Breast epithelium (tissue), 3 donors: ENCODE measurements around the gene KBTBD7.

ENCODE experiments used
- POLR2AphosphoS5 ChIP-seq, 3 donors: sonication (generic); formaldehyde crosslinking; IDR thresholded peaks; one replicate each; pipeline ENCODE4 v1.6.1; 2017; ENCODE audit warnings: antibody characterized with exemption in 3 of 3
- TF ChIP-seq, protein P1 (sequence below), 3 donors: fragments of 450-650 bp; IDR thresholded peaks; one replicate each; pipeline ENCODE4 v1.5.1; 2016 to 2017; ENCODE audit warnings: antibody characterized with exemption in 3 of 3, mild to moderate bottlenecking in 3 of 3, moderate library complexity in 3 of 3

DNA sequence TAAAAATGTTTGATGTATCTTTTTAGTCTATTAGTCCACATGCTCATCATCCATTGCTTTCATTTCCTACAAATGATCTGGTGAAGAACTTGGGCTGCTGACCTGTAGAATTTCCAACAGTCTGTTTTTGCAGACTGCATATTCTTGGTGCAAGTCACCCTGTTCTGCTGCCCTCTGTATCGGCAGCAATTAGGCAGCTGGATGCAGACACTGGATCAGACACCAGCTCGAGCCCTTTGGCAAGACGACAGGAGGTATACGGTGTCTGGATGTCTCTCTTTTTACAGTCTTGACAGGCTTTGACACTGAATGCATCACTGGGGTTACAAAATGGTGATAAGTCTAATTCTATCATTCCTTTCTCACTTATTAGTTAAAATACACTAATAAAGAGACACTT is 47.3 kb upstream of the KBTBD7 start:
- no peak for TF ChIP-seq POLR2AphosphoS5 (IDR thresholded peaks at IDR 0.05)
- TF ChIP-seq, protein P1, sequence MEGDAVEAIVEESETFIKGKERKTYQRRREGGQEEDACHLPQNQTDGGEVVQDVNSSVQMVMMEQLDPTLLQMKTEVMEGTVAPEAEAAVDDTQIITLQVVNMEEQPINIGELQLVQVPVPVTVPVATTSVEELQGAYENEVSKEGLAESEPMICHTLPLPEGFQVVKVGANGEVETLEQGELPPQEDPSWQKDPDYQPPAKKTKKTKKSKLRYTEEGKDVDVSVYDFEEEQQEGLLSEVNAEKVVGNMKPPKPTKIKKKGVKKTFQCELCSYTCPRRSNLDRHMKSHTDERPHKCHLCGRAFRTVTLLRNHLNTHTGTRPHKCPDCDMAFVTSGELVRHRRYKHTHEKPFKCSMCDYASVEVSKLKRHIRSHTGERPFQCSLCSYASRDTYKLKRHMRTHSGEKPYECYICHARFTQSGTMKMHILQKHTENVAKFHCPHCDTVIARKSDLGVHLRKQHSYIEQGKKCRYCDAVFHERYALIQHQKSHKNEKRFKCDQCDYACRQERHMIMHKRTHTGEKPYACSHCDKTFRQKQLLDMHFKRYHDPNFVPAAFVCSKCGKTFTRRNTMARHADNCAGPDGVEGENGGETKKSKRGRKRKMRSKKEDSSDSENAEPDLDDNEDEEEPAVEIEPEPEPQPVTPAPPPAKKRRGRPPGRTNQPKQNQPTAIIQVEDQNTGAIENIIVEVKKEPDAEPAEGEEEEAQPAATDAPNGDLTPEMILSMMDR (IDR thresholded peaks at IDR 0.05): no peak
